Upper lobe of left lung (tissue), 6 donors: ENCODE results near the gene GADD45A. TPM values are rescaled to one million over a fixed set of nuclear protein-coding genes. Genes with fewer than 3 reads are reported as not detected.
"Not testable (repeated sequence)": the region's sequence is repeated elsewhere in the genome, so short reads cannot be mapped to it uniquely, and the experiment has no call there.

Experiments
- ATAC-seq, 2 donors: fragments of 200-7000 bp; cut with Tn5 transposase; one replicate each; pipeline ENCODE4 v1.9.1; 2022; ENCODE audit warnings: mild to moderate bottlenecking in 2 of 2, moderate library complexity in 2 of 2; ENCODE audit not compliant: low FRiP score in 2 of 2
- DNase-seq, 2 donors: peaks; one replicate each; pipeline ENCODE4 v3.0.0-alpha.2; 2019 to 2020
- H3K27ac ChIP-seq, 4 donors: fragments of 200-600 bp; sonication (generic); one replicate each; pipeline ENCODE4 v1.5.1; 2016 to 2019
- H3K27me3 ChIP-seq, 4 donors: fragments of 200-600 bp; sonication (generic); one replicate each; pipeline ENCODE4 v1.5.1; 2017 to 2019
- H3K36me3 ChIP-seq, 4 donors: fragments of 200-600 bp; sonication (generic); one replicate each; pipeline ENCODE4 v1.5.1; 2016 to 2019
- H3K4me1 ChIP-seq, 4 donors: fragments of 200-600 bp; sonication (generic); one replicate each; pipeline ENCODE4 v1.5.1; 2018 to 2019
- H3K4me3 ChIP-seq, 4 donors: fragments of 200-600 bp; sonication (generic); one replicate each; pipeline ENCODE4 v1.5.1; 2017 to 2019; ENCODE audit warnings: mild to moderate bottlenecking in 2 of 4, moderate library complexity in 1 of 4
- H3K9me3 ChIP-seq, 4 donors: fragments of 200-600 bp; sonication (generic); one replicate each; pipeline ENCODE4 v1.5.1; 2018 to 2019
- EP300 ChIP-seq, 4 donors: sonication (generic); formaldehyde crosslinking; IDR thresholded peaks; one replicate each; pipeline ENCODE4 v1.5.1; 2017; ENCODE audit warnings: antibody characterized with exemption in 4 of 4, control low read depth in 2 of 4
- POLR2A ChIP-seq, 4 donors: fragments of 450-650 bp; IDR thresholded peaks; one replicate each; pipeline ENCODE4 v1.5.1; 2016 to 2017; ENCODE audit warnings: antibody characterized with exemption in 4 of 4, mild to moderate bottlenecking in 2 of 4
- POLR2AphosphoS5 ChIP-seq, 2 donors: sonication (generic); formaldehyde crosslinking; IDR thresholded peaks; one replicate each; pipeline ENCODE4 v1.5.1; 2017; ENCODE audit warnings: antibody characterized with exemption in 2 of 2
- WGBS, 2 donors: methylation state at CpG; one replicate each; pipeline ENCODE4 v1.1.5; 2017 to 2018; 5-methylcytosine and 5-hydroxymethylcytosine counted together
- total RNA-seq, 6 donors: library from RNA; depleted of rRNA in 4 of 6; stranded (reverse); fragments of >200 nt in 4 of 6; gene quantifications; one replicate each; pipeline versions ENCODE4 v1.1.0 to v1.2.1, GENCODE V29; 2016 to 2021
- TF ChIP-seq, protein P1 (sequence below), 6 experiments: fragments of 450-650 bp in 4 of 6; fragments of 200-600 bp in 2 of 6; sonication (generic) in 2 of 6; IDR thresholded peaks; one replicate each; pipeline ENCODE4 v1.5.1; 2016 to 2019; ENCODE audit warnings: antibody characterized with exemption in 6 of 6
- donor health status: DM: no; HTN: no; CAD: no; lungs with moderate emphysema.
- donor health status: DM: no; HTN: yes; CAD: no; lungs with severe emphysema.

GADD45A gene
- total RNA-seq, 6 donors from 2014 or later: 21.7 to 45.6 (median 28.2) TPM

DNA sequence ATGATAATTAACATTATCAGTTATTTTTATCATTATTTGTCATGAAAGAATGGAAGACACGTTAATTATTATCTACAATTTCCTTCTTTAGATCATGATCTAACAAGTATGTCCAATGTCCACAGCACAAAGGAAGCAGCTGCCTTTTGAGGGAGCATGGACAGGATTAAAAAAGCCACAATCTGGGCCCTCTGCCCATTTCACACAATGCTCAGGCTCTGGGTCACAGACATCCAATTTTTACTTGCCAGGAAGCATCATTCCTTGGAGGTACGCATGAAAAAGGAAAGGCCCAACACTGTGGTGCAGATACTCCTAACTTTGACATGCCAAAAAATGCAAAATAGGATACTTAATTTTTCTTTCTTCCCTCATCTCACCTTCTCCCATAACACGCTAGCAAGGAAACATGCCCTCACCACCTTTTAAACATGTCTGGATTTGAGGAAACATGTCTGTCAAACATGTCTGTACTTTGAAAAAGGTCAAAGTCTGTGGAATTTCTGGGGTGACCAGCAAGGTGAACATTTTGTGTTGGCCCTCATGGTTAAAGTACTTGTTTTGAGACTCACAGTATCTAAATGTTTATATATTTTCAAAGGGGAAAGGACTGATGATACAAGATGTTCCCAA lies 40.0 kb downstream of the GADD45A start:
- ATAC-seq (peak in 1 of 2 donors; percentile 47), DNase-seq (no peak)
- H3K4me1 ChIP-seq: peaks cover 12 to 26% (median 21%) of the 10 kb centered on the region in 4 donors

DNA sequence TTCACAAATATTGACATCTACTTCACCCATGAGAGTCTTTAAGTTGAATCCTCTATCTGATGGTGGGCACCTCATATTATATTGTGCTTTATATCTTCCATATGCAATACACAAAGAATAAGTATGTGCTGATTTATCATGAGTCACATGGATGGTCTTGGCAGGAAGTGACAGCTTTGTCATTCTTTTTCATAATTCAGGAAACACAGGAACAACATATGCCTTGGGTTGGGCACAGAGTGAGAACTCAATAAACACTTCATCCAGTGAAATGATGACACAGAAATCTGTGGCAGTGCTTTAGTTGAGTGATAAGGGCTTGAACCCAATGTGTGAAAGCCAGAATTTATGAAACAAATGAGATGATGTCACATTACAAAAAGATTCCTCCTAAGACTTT lies 41.2 kb downstream of the GADD45A start:
- peaks cover 12 to 26% (median 21%) of the 10 kb centered on the region in 4 donors for H3K4me1 ChIP-seq
- no peaks in the 10 kb centered on the region for H3K9me3 ChIP-seq
- no peaks in the 10 kb centered on the region for H3K27me3 ChIP-seq
- peak overlapping the region in 2 of 4 donors; percentile 50 to 57 for H3K27ac ChIP-seq
- TF ChIP-seq, protein P1, sequence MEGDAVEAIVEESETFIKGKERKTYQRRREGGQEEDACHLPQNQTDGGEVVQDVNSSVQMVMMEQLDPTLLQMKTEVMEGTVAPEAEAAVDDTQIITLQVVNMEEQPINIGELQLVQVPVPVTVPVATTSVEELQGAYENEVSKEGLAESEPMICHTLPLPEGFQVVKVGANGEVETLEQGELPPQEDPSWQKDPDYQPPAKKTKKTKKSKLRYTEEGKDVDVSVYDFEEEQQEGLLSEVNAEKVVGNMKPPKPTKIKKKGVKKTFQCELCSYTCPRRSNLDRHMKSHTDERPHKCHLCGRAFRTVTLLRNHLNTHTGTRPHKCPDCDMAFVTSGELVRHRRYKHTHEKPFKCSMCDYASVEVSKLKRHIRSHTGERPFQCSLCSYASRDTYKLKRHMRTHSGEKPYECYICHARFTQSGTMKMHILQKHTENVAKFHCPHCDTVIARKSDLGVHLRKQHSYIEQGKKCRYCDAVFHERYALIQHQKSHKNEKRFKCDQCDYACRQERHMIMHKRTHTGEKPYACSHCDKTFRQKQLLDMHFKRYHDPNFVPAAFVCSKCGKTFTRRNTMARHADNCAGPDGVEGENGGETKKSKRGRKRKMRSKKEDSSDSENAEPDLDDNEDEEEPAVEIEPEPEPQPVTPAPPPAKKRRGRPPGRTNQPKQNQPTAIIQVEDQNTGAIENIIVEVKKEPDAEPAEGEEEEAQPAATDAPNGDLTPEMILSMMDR (IDR thresholded peaks at IDR 0.05): no peak
- peak in 2 of 4 donors; percentile 5 to 68 for TF ChIP-seq EP300 (IDR thresholded peaks at IDR 0.05)
- DNase-seq: no peak
- no peaks in the 10 kb centered on the region for H3K36me3 ChIP-seq
- no peak overlapping the region for H3K4me3 ChIP-seq
- no peak for ATAC-seq

More for the DNA sequence above, 40.0 kb downstream of the GADD45A start:
- H3K27ac ChIP-seq: peak overlapping the region in 3 of 4 donors; percentile 32 to 57 (median 50)
- no peak overlapping the region for H3K4me3 ChIP-seq
- H3K9me3 ChIP-seq: no peaks in the 10 kb centered on the region
- no peaks in the 10 kb centered on the region for H3K36me3 ChIP-seq
- 52 to 67% methylated on average over 3 of the region's 3 CpGs for WGBS, 2 donors
- no peak for TF ChIP-seq POLR2A (IDR thresholded peaks at IDR 0.05)
- peak in 1 of 2 donors; percentile 10 for TF ChIP-seq POLR2AphosphoS5 (IDR thresholded peaks at IDR 0.05)
- peak in 1 of 4 donors; percentile 6 for TF ChIP-seq EP300 (IDR thresholded peaks at IDR 0.05)
- no peaks in the 10 kb centered on the region for H3K27me3 ChIP-seq

DNA sequence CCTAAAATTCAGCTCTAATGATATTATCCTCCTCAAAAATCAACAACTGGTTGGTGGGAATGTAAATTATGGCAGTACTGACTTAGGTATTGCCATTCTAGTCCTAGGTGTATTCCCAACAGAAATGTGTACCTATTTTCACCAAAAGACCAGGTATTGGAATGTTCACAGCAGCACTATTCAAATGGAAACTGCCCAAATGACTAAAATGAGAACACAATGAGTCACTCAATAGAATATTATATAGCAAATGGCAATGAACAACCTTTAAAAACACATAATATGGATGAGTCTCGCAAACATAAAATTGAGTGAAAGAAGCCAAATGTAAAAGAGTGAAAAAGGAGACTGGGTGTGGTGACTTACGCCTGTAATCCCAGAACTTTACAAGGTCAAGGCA lies 44.9 kb downstream of the GADD45A start:
- TF ChIP-seq POLR2AphosphoS5 (IDR thresholded peaks at IDR 0.05): no peak
- Histone ChIP-seq H3K36me3 (no peaks in the 10 kb centered on the region), H3K27ac (no peak overlapping the region), H3K4me1 (peaks cover 4 to 22% (median 10%) of the 10 kb centered on the region in 4 donors), H3K27me3 (no peaks in the 10 kb centered on the region), H3K9me3 (no peaks in the 10 kb centered on the region), H3K4me3 (no peak overlapping the region)
- WGBS, 2 donors: 86 to 88% methylated on average over 2 of the region's 2 CpGs
- no peak for ATAC-seq
- no peak for DNase-seq

- WGBS, 2 donors: 87 to 89% methylated on average over 9 of the region's 9 CpGs
- peak in 1 of 2 donors; percentile 40 for DNase-seq
- not testable (repeated sequence) for H3K27me3 ChIP-seq, H3K4me3 ChIP-seq, H3K27ac ChIP-seq, H3K9me3 ChIP-seq, ATAC-seq, H3K36me3 ChIP-seq
- peaks cover 4 to 18% (median 8%) of the 10 kb centered on the region in 4 donors for H3K4me1 ChIP-seq
These were observed 45.3 kb downstream of the GADD45A start for GRCh38 chr1:67730312-67730711.

GRCh38 chr1:67731322-67731721 lies 46.3 kb downstream of the GADD45A start:
- no peak for TF ChIP-seq POLR2AphosphoS5 (IDR thresholded peaks at IDR 0.05)
- TF ChIP-seq, protein P1 (IDR thresholded peaks at IDR 0.05): no peak
- TF ChIP-seq EP300 (IDR thresholded peaks at IDR 0.05): no peak
- no peak for TF ChIP-seq POLR2A (IDR thresholded peaks at IDR 0.05)
- no peak for DNase-seq
- peaks cover 10 to 23% (median 16%) of the 10 kb centered on the region in 4 donors for H3K4me1 ChIP-seq
- no peak overlapping the region for H3K4me3 ChIP-seq
- H3K36me3 ChIP-seq: no peaks in the 10 kb centered on the region
- H3K27ac ChIP-seq: no peak overlapping the region
- ATAC-seq: no peak
- no peaks in the 10 kb centered on the region for H3K27me3 ChIP-seq
- H3K9me3 ChIP-seq: no peaks in the 10 kb centered on the region
- 74 to 81% methylated on average over 2 of the region's 2 CpGs for WGBS, 2 donors

DNA sequence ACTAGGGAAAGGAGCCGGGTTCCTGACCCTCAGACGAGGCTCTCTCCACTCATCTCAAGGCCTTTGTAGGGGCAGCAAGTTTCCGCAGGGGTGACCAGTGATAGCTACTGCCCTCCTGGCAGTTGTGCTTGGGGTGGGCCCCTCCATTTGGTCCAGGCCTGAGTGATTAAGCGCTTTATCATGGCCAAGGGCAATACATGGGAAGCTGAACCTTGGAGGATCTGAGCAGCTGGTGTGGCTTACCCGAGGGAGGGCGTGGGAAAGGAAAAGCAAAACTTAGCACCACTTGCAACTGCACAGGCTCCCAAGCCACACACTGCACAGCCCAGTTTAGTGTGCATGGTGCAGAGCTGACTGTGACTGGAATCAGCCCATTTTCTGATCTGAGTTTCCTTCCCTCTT lies 47.8 kb downstream of the GADD45A start:
- DNase-seq: no peak
- peak in 1 of 2 donors; percentile 35 for ATAC-seq
- Histone ChIP-seq H3K9me3 (no peaks in the 10 kb centered on the region), H3K4me3 (no peak overlapping the region), H3K4me1 (peaks cover 12 to 29% (median 21%) of the 10 kb centered on the region in 4 donors), H3K36me3 (no peaks in the 10 kb centered on the region), H3K27ac (no peak overlapping the region), H3K27me3 (no peaks in the 10 kb centered on the region)
- WGBS, 2 donors: 75 to 77% methylated on average over 6 of the region's 6 CpGs
- TF ChIP-seq, protein P1 (IDR thresholded peaks at IDR 0.05): no peak
- TF ChIP-seq EP300 (IDR thresholded peaks at IDR 0.05) (no peak), POLR2A (IDR thresholded peaks at IDR 0.05) (no peak), POLR2AphosphoS5 (IDR thresholded peaks at IDR 0.05) (no peak)
